HG03039 (cell line): ENCODE measurements around the gene EMCN.

Experiments
- ATAC-seq: cut with Tn5 transposase; IDR thresholded peaks from one replicate; pipeline ENCODE4 v1.9.1; 2021; ENCODE audit warnings: mild to moderate bottlenecking, moderate library complexity; ENCODE audit not compliant: unreplicated experiment

EMCN gene

DNA sequence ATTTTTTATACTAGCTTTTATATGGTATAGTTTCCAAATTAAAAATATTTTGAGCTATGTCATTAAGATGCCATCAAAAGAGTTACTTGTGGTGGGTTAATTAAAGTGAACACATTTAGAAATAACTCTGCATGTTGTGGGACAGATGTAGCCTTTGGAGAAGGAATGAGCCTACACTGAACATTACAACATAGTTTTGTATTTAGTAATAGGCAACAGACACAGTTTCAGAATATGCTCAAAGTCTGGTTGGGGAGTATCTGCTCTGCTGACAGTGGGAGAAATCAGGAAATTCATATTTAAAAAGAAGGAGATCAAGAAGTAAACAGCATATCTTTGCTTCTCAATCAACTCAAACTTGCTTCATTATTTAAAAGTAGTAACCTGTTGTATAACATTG is 23.7 kb downstream of the EMCN start:
- ATAC-seq = no peak

- no peak for ATAC-seq
Measured at GRCh38 chr4:100493756-100494155, 24.1 kb downstream of the EMCN start.

- ATAC-seq = no peak
Measured at GRCh38 chr4:100492129-100492528, 25.7 kb downstream of the EMCN start.

DNA sequence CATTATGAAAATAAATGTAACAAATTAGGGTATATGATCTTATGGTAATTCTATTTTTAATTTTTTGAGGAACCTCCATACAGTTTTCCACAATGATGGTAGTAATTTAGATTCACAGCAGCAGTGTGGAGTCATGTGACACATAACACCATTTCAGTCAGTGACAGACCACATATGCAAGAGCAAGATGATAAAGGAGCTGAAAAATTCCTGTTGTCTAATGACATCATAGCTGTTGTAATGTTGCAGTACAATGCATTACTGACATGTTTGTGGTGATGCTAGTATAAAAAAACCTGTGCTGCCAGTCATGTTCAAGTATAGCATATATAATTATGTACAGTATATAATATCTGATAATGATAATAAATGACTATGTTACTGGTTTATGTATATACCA is 28.5 kb downstream of the EMCN start:
- ATAC-seq = no peak

GRCh38 chr4:100486496-100486895 is 31.3 kb downstream of the EMCN start:
- no peak for ATAC-seq

DNA sequence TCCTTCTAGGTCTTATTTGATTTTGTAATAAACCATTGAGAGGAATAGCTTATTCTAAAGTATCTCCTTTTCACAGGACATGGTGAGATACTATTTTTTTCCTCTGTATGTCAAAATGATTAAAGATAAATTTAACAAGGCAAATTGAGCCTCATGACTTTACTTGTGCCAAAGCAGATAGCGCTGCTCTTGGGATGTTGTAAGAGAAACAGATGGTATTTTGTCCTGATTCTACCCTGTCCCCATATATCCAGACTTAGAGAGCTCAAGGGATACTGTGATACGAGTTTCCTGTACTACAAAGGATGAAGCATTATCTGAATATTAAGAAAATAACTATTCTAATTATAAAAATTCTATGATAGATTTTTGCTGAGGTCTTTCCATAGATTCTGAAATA is 34.0 kb downstream of the EMCN start:
- no peak for ATAC-seq

- no peak for ATAC-seq
Measured at GRCh38 chr4:100479971-100480370, 37.9 kb downstream of the EMCN start.

DNA sequence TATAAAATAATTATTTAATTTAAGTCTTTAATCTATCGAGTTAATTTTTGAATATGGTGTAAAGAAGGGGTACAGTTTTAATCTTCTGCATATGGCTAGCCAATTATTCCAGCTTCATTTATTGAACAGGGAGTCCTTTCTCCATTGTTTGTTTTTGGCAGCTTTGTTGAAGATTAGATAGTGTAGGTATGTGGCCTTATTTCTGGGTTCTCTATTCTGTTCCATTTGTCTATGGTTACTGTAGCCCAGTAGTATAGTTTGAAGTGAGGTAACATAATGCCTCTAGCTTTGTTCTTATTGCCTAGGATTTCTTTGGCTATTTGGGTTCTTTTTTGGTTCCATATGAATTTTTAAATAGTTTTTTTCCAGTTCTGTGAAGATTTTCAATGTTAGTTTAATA is 48.3 kb downstream of the EMCN start:
- ATAC-seq = no peak

GRCh38 chr4:100466501-100466900 is 51.3 kb downstream of the EMCN start:
- ATAC-seq = no peak

- ATAC-seq = no peak
Measured at GRCh38 chr4:100461807-100462605, 55.8 kb downstream of the EMCN start.

- ATAC-seq = no peak
Measured at GRCh38 chr4:100450449-100450848, 67.4 kb downstream of the EMCN start.

GRCh38 chr4:100431416-100431815 is 86.4 kb downstream of the EMCN start:
- no peak for ATAC-seq

GRCh38 chr4:100430451-100430850 is 87.4 kb downstream of the EMCN start:
- no peak for ATAC-seq

DNA sequence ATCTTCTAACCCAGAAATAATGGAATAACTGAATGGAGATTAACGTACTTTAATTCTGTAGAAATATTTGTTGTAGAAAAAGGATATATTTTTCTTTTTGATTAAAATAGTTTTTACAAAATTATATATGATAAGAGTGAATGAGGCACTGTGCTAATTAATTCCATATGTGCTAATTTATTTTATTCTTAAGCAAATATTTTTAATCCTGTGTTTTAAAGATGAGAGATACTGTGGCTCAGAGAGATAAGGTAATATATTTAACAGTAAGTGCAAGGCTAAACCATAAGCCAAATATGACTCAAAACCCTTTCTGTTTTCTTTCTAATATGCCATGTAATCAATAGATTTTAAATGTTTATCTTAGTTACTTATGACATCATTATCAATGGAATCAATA is 88.2 kb downstream of the EMCN start:
- no peak for ATAC-seq

- no peak for ATAC-seq
Measured at GRCh38 chr4:100428051-100428450, 89.8 kb downstream of the EMCN start.

GRCh38 chr4:100424376-100424775 is 93.4 kb downstream of the EMCN start:
- no peak for ATAC-seq

DNA sequence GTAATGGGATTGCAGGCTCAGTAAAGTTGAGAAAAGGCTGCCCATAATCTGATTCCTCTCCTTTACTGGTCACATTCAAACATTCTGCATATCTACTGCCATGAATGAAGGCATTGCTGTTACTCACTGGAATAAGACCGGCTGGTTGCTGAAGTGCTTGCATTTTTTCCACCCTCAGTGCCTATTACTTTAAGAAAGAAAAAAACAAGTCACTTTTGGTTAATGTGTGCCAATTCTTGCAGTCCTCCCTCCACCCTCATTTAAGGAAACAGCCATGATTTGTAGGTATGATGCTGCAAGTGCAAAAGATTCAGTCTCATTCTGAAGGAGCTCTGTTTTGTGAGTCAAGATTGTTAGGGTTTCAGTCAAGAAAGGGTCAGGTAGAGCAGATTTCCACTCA is 94.9 kb downstream of the EMCN start:
- no peak for ATAC-seq

- ATAC-seq = no peak
Measured at GRCh38 chr4:100421361-100421978, 96.4 kb downstream of the EMCN start.

- no peak for ATAC-seq
Measured at GRCh38 chr4:100420571-100420970, 97.3 kb downstream of the EMCN start.

GRCh38 chr4:100417565-100417964 is 100.3 kb downstream of the EMCN start:
- ATAC-seq = no peak

GRCh38 chr4:100414016-100414790 is 103.6 kb downstream of the EMCN start:
- no peak for ATAC-seq

DNA sequence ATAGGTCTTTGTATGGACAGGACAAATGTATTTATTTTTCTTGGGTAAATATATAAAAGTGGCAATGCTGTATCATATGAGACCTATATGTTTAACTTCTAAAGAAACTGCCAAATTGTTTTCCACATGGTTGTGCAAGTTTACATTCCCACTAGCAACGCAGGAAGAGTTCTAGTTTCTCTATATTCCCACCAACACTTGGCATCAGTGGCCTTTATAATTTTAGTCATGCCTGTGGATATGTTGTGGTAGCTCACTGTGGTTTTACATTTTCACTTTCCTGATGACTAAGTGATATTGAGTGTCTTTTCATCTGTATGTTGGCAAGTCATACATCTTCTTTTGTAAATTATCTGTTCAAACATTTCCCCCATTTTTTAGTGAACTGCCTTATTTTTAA is 126.0 kb downstream of the EMCN start:
- peak; percentile 74 for ATAC-seq
